GM19025 (cell line): ENCODE measurements around the gene ZSCAN18.

Experiments used
- ATAC-seq: cut with Tn5 transposase; IDR thresholded peaks from one replicate; pipeline ENCODE4 v1.9.1; 2021; ENCODE audit warnings: mild to moderate bottlenecking, low read depth, moderate library complexity; ENCODE audit not compliant: unreplicated experiment

Gene ZSCAN18

DNA sequence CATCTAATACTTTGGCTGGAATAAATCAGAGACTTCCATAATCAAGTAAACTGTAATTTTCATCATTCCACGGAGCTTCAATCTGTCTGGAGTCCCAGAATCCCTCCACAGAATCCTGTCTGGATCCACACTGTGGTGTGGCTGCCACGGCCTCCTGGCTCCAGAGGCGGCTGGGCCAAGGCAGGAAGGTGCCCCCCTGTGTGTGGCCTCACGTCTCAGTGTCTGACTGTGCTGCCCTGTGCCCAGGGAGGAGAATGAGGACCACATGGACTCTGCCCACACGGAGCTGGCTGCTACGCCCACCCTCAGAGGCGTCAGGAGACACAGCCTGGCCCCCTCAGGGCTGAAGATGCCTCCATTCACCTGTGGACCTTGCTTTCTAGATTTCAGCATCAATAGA lies 51.2 kb downstream of the ZSCAN18 start:
- no peak for ATAC-seq

DNA sequence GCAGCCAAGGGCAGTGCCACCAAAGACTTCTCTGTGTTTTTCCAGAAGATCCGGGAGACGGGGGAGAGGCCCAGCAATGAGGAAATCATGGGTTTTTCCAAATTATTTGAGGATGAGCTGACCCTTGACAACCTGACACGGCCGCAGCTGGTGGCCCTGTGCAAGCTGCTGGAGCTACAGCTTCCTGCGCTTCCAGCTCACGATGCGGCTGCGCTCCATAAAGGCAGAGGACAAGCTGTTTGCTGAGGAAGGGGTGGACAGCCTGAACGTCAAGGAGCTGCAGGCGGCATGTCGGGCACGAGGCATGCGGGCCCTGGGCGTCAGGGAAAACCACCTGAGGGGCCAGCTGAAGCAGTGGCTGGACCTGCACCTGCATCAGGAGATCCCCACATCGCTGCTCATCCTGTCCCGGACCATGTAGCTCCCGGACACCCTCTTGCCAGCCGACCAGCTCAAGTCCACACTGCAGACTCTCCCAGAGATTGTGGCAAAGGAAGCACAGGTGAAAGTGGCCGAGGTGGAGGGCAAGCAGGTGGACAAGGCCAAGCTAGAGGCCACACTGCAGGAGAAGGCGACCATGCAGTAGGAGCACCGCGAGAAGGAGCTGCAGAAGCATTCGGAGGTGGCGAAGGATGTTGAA lies 52.5 kb downstream of the ZSCAN18 start:
- ATAC-seq, result no peak

DNA sequence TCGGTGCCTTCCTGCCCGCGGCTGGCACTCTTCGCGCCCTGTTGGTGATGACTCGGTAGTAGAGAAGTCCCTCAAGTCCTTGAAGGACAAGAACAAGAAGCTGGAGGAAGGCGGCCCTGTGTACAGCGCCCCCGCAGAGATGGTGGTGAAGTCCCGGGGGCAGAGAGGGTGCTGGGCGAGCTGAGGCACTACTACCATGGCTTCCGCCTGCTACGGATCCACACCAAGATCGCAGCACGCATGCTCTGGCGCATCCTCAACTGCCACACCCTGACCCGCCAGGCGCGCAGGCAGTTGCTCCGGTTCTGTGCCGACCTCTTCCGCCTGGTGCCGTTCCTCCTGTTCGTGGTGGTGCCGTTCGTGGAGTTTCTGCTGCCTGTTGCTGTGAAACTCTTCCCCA lies 53.1 kb downstream of the ZSCAN18 start:
- ATAC-seq, result no peak

DNA sequence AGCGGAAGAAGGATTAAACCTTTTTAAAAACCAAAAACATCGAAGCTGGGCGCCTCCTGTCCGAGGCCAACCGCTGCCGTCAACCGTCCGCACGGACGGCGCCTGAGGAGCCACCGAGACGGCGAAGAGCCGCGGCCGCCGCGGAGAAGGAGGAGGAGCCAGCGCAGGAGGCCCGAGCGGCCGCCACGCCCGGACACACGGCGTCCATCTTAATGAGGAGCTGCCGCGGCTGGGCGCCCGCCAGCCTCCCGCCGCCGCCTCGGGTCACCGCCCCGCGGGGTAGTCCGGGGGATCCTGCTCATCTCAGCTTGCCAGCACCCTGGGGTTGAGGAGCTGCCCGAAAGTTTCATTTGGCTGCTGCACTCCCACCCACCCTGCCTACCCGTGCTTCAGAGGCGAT lies 53.6 kb downstream of the ZSCAN18 start:
- no peak for ATAC-seq

DNA sequence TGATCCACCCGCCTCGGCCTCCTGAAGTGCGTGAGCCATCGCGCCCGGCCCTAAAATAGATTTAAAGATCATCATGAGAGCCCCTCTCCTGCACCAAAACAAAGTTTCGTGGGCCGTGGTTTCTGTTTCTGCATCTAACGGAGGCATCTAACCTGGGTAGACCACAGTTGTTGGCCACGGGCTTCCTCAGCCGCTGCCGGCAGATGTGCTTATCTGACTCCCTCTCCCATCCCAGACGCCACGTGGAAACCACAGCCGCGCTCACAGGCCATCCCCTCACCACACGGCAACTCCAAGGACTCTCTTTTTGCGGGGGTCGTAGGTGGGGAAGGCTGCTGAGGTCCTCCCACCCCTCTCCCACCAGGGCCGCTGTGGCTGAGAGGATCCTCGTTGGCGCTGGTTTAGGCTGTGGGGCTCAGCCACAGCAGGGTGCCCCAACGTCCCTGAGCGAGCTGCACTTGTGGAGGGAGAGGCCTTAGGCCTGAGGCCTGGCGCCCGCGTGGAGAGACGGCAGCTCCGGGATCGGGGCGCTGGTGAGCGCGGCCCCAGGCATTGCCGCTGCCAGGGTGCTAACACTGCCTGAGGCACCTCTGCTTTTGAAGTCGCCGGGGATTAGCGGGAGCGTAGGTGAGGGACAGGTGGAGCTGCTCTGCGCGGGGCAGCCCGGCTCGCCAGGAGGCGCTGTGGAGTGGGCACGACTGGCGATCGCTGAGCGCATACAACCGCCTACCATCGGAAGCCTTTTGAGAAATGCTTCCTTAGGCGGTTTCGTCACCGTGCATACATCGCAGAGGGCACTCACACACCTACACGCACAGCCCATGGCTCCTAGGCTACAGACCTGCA lies 55.3 kb downstream of the ZSCAN18 start:
- ATAC-seq, result no peak

DNA sequence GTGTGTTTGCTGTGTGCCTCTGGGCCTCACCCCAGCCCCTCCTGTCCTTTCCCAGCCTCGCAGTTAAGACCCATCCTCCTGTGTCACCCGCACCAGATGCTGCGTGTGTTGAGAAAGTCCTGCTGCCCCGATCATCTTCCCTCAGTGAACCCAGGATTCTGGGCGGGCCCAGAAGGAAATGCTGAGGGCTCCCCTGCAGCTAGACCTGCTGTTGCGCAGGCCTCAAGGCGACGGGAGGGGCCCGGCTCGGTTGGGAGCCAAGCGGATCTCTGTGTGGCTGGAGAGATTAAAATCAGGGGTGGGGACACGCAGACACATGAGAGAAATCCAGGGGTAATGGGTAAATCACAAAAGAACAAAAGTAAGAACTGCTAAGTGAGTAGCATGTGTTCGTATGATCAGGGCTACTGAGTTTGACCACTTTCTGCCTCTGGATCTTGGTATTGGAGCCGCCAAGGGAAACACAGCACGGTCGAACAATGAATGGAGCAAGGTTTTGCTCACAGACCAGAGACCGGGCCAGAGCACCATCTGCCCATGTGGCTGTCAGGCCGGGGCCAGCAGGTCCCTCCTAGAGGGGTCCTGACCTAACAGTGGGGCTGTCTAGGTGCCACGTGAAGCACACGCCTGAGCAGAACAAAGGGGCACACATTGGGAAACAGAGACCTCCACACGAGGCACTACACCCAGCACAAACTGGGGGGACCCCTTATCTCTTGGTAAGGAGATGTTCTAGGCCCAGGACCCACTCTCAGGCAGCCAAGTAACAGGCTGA lies 57.1 kb downstream of the ZSCAN18 start:
- no peak for ATAC-seq

DNA sequence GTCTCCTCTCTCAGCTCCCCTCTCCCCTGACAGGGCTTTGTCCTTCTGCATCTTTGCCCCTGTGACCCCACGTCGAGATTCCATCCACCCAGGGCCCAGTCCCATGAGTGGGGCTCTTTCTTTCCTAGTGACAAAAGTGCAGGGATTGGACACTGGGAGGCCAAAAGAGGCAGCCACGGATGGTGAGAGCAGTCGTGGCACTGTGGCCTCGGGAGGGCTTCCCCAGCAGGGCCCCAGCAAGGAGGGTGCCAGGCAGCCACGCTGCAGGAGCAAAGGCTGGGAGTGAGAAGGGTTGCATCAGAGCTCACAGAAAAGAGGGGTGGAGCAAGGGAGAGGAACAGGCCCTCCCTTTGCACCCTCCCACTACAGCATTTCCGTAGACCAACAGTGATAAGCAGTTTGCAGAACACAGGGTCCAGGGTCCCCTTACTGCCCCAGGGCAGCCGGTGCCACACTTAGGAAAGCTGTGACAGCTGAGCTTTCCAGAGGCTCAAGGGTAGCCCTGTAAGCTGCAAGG lies 59.3 kb downstream of the ZSCAN18 start:
- ATAC-seq, result no peak

DNA sequence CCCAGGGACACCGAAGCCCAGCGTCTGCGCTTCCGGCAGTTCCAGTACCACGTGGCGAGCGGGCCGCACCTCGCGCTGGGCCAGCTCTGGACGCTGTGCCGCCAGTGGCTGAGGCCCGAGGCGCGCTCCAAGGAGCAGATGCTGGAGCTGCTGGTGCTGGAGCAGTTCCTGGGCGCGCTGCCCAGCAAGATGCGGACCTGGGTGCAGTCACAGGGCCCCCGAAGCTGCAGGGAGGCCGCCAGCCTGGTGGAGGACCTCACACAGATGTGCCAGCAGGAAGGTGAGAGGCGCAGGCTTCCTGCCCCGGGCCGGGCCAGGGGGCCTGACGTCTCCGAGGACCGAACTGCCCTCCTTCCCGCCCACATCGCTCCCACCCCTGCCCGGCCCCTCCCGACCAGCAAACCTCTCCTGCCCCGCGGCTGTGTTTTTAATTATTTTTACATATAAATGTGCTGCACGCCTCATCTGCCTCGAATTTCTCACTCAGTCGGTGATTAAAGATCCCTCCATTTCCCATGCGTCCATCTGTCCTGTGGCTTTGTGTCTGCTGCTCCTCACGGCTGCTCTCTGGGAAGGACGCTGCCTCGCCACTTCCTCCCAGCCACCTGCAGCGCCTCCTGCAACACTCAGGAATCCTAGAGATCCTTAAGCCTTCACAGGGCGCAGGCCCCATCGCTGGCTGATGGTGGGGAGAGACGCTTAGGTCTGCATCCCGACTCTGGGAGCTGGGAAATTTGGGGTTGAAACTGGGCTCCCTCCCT lies 59.9 kb downstream of the ZSCAN18 start:
- no peak for ATAC-seq

DNA sequence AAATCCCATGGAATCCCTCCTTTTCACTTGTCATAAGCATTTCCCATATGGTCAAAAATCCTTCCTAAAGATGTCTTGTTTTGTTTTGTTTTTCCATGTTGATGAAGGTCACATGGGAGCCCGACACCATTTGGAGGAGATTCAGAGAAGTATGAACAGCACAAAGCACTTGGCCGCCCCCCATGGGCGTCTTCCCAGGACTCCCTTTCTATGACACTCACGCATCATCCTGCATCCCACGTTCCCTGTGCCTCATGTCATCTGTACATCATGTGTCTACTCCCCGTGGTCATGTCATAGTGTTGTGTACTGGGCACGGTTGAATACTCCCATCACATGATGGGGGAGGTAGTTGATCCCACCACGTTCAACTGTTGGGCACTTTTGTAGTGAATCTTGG lies 62.2 kb downstream of the ZSCAN18 start:
- ATAC-seq, result no peak

DNA sequence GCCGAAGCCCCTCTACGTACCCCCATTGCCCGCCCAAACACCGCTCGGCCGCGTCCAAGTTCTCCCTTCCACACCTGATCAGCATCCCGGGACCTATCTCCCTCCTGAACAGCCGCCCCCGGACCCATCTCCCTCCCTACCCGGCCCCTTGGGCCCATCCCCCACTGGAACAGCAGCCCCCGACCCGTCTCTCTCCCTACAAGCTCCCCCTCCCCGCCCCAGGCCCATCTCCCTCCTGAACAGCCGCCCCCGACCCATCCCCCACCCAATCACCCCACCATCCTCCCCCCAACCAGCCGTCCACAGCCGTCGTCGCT lies 63.6 kb downstream of the ZSCAN18 start:
- ATAC-seq, result no peak
